ENCODE measurements around the gene FLVCR1. TPM values are rescaled to one million over a fixed set of nuclear protein-coding genes. Genes with fewer than 3 reads are reported as not detected.

The FLVCR1 gene
- total and polyA plus RNA-seq, 2 donors (not counting 3 experiments of a cell fraction or from before 2014, with no cell fraction given) = 3.2 to 11.9 TPM

- dilution Hi-C loops (cut with MboI; ENCODE audit: extremely low pct_ligation_motif_present, low sequenced_read_pairs) (no loop called here), intact Hi-C loops (cut with micrococcal nuclease) (no loop called here)
- H3K4me1 ChIP-seq (ENCODE audit: control insufficient read depth, extremely low read depth, insufficient read depth, low read length) = no peaks in the 10 kb centered on the region
- FAIRE-seq (no peak), DNase-seq (ENCODE audit: low read depth, low spot score) (no peak)
- no peak overlapping the region for H3K4me2 ChIP-seq (ENCODE audit: insufficient read depth, low read length)
- H2AFZ ChIP-seq (ENCODE audit: low read depth, low read length) = no peak overlapping the region
- no peaks in the 10 kb centered on the region for H3K9me1 ChIP-seq (replicated peaks; ENCODE audit: control insufficient read depth, extremely low read depth, insufficient read depth, low read length)
- no peak for TF ChIP-seq JUN (IDR thresholded peaks at IDR 0.05; ENCODE audit: borderline replicate concordance, insufficient read depth, insufficient read length, low read depth)
- TF ChIP-seq GATA2 (IDR thresholded peaks at IDR 0.05; ENCODE audit: insufficient read depth, insufficient read length, low read depth, low read length) = no peak
- no peak for TF ChIP-seq CTCF (IDR thresholded peaks at IDR 0.05; ENCODE audit: extremely low read depth in 1 of 2, insufficient read depth in 1 of 2, low read depth in 1 of 2, low read length in 2 of 2)
- TF ChIP-seq MAX (IDR thresholded peaks at IDR 0.05; ENCODE audit: insufficient read depth, insufficient read length) = no peak
- TF ChIP-seq POLR2AphosphoS5 (IDR thresholded peaks at IDR 0.05; ENCODE audit: insufficient read depth, low read depth, low read length) = no peak
- no peak for TF ChIP-seq POLR2A (IDR thresholded peaks at IDR 0.05; ENCODE audit: low read depth, low read length)
- no peak for TF ChIP-seq FOS (IDR thresholded peaks at IDR 0.05; ENCODE audit: borderline replicate concordance, insufficient read depth, low read length)
- TF ChIP-seq MYC (IDR thresholded peaks at IDR 0.05; ENCODE audit: low read depth, low read length) = no peak
- no peak for TF ChIP-seq EZH2 (IDR thresholded peaks at IDR 0.05; ENCODE audit: borderline replicate concordance, low read depth, low read length, severe bottlenecking)
- ChIA-PET POLR2A (no interaction called here), CTCF (interaction anchor here (1.2 kb wide), 1 partner anchor 63 kb away, joined by 3 read pairs; no protein-coding TSS in a partner anchor)
- no peaks in the 10 kb centered on the region for H3K27me3 ChIP-seq (ENCODE audit: control insufficient read depth in 2 of 2, insufficient read depth in 2 of 2, low read length in 2 of 2)
- H4K20me1 ChIP-seq (replicated peaks; ENCODE audit: control insufficient read depth, extremely low read depth, insufficient read depth, low read length) = no peaks in the 10 kb centered on the region
- H3K9me3 ChIP-seq (replicated peaks; ENCODE audit: control insufficient read depth, insufficient read depth, low read length) = no peaks in the 10 kb centered on the region
- no peak overlapping the region for H3K27ac ChIP-seq (ENCODE audit: insufficient read depth, low read depth, low read length)
- no TSS peak for BruUV-seq (replicated peaks)
- H3K79me2 ChIP-seq (ENCODE audit: control insufficient read depth, insufficient read depth, low read length) = no peaks in the 10 kb centered on the region
- H3K4me3 ChIP-seq (replicated peaks in 1 of 3; ENCODE audit: insufficient read depth in 1 of 3, low read depth in 1 of 3, low read length in 3 of 3) = no peak overlapping the region
- peaks cover 0 to 9% of the 10 kb centered on the region in 2 experiments for H3K36me3 ChIP-seq (ENCODE audit: control insufficient read depth in 2 of 2, extremely low read depth in 1 of 2, insufficient read depth in 2 of 2, low read length in 2 of 2)
- no peak overlapping the region for H3K9ac ChIP-seq (replicated peaks; ENCODE audit: extremely low read depth, insufficient read depth, low read length)
Observed at GRCh38 chr1:212899845-212900244, 41.8 kb downstream of the FLVCR1 start.
